ENCODE data around the gene KIF1A. TPM values are rescaled to one million over a fixed set of nuclear protein-coding genes. Genes with fewer than 3 reads are reported as not detected.

The KIF1A gene
- total and polyA plus RNA-seq, 2 of the 13 experiments (the other 11 are each of a cell fraction or from before 2014, with no cell fraction given), result 0.01 TPM; not detected in 1

- TF ChIP-seq, protein P1, sequence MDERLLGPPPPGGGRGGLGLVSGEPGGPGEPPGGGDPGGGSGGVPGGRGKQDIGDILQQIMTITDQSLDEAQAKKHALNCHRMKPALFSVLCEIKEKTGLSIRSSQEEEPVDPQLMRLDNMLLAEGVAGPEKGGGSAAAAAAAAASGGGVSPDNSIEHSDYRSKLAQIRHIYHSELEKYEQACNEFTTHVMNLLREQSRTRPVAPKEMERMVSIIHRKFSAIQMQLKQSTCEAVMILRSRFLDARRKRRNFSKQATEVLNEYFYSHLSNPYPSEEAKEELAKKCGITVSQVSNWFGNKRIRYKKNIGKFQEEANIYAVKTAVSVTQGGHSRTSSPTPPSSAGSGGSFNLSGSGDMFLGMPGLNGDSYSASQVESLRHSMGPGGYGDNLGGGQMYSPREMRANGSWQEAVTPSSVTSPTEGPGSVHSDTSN (CRISPR knock-in tag; IDR thresholded peaks at IDR 0.05), result no peak
- TF ChIP-seq SRSF1 (optimal IDR thresholded peaks at IDR 0.05; ENCODE audit: low read depth, low read length), result no peak
- no peak for TF ChIP-seq MTF1 (CRISPR knock-in tag; IDR thresholded peaks at IDR 0.05)
- TF ChIP-seq ZBTB33 (CRISPR knock-in tag; IDR thresholded peaks at IDR 0.05), result 0 out of 2 replicates have a peak, but pooled peaks have one; percentile 31
- TF ChIP-seq SALL2 (CRISPR knock-in tag; IDR thresholded peaks at IDR 0.05), result 0 out of 2 replicates have a peak, but pooled peaks have one; percentile 32
- peak; percentile 97 for TF ChIP-seq RBM22 (optimal IDR thresholded peaks at IDR 0.05; ENCODE audit: low read length)
- TF ChIP-seq, protein P2, sequence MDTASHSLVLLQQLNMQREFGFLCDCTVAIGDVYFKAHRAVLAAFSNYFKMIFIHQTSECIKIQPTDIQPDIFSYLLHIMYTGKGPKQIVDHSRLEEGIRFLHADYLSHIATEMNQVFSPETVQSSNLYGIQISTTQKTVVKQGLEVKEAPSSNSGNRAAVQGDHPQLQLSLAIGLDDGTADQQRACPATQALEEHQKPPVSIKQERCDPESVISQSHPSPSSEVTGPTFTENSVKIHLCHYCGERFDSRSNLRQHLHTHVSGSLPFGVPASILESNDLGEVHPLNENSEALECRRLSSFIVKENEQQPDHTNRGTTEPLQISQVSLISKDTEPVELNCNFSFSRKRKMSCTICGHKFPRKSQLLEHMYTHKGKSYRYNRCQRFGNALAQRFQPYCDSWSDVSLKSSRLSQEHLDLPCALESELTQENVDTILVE (CRISPR knock-in tag; IDR thresholded peaks at IDR 0.05), result no peak
- TF ChIP-seq KDM5B (CRISPR knock-in tag; IDR thresholded peaks at IDR 0.05; ENCODE audit: borderline replicate concordance), result peak; percentile 31; the same call in 1 of the 2 replicates
- TF ChIP-seq ZFP82 (CRISPR knock-in tag; IDR thresholded peaks at IDR 0.05; ENCODE audit: borderline replicate concordance), result no peak
- no peak for TF ChIP-seq MIXL1 (CRISPR knock-in tag; IDR thresholded peaks at IDR 0.05)
- no peak for TF ChIP-seq TAF1 (CRISPR knock-in tag; IDR thresholded peaks at IDR 0.05)
- TF ChIP-seq ZNF101 (CRISPR knock-in tag; IDR thresholded peaks at IDR 0.05; ENCODE audit: borderline replicate concordance, low read depth), result no peak
- TF ChIP-seq ZNF790 (CRISPR knock-in tag; IDR thresholded peaks at IDR 0.05; ENCODE audit: borderline replicate concordance), result no peak
- TF ChIP-seq HNRNPLL (IDR thresholded peaks at IDR 0.05; ENCODE audit: low read depth, low read length, poor library complexity, severe bottlenecking), result peak; percentile 53
- no peak for TF ChIP-seq ZNF558 (CRISPR knock-in tag; IDR thresholded peaks at IDR 0.05; ENCODE audit: borderline replicate concordance)
- no peak for TF ChIP-seq EHMT2 (IDR thresholded peaks at IDR 0.05; ENCODE audit: borderline replicate concordance, low read depth, low read length)
- TF ChIP-seq ZNF253 (CRISPR knock-in tag; IDR thresholded peaks at IDR 0.05; ENCODE audit: borderline replicate concordance), result no peak
- no peak for TF ChIP-seq SNRNP70 (IDR thresholded peaks at IDR 0.05; ENCODE audit: low read depth, low read length)
- TF ChIP-seq NFE2 (CRISPR knock-in tag; IDR thresholded peaks at IDR 0.05), result no peak
- TF ChIP-seq ZNF274 (CRISPR knock-in tag; IDR thresholded peaks at IDR 0.05), result no peak
- TF ChIP-seq ZBTB21 (CRISPR knock-in tag; IDR thresholded peaks at IDR 0.05), result no peak
- no peak for TF ChIP-seq STAT5B (CRISPR knock-in tag; IDR thresholded peaks at IDR 0.05)
- TF ChIP-seq ZNF232 (CRISPR knock-in tag; IDR thresholded peaks at IDR 0.05; ENCODE audit: borderline replicate concordance), result no peak
- no peak for TF ChIP-seq SSRP1 (CRISPR knock-in tag; IDR thresholded peaks at IDR 0.05)
- no peak for TF ChIP-seq XRCC5 (optimal IDR thresholded peaks at IDR 0.05; ENCODE audit: low read length)
- TF ChIP-seq, protein P3, sequence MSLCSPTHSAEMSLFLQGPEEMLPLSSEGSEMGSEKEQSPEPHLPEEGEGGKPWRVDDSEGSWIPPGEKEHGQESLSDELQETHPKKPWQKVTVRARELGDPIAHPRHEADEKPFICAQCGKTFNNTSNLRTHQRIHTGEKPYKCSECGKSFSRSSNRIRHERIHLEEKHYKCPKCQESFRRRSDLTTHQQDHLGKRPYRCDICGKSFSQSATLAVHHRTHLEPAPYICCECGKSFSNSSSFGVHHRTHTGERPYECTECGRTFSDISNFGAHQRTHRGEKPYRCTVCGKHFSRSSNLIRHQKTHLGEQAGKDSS (CRISPR knock-in tag; IDR thresholded peaks at IDR 0.05; ENCODE audit: borderline replicate concordance, low read depth), result no peak
Observed at GRCh38 chr2:240832205-240832727, 12.2 kb upstream of the KIF1A start (continued).
